Embryonic facial prominence (tissue), 1 donor: ENCODE results near the gene ZFP36L2.

Experiments
- DNase-seq: peaks from one replicate; pipeline ENCODE4 v3.0.0-alpha.2; 2016; ENCODE audit errors: extremely low spot score

The ZFP36L2 gene

DNA sequence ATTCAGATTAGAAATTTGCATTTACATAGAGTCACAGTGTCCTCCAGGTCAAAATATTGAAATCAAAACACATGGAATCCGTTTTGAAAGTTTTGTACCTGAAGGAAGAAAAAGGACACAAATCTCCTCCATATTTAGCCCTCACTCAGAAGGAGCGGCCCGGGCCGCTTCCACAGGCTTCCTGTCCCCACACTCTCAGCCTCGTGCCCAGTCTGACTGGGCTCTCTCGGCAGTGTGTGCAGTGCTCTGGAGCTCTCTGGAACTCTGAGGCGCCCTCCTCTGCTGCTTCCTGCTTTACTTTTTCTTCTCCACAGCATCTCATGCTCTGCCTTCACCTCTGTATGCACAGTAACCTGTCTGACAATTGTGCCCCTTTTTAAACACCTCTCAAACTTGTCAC, 22.2 kb upstream of the ZFP36L2 start:
- DNase-seq = no peak

DNA sequence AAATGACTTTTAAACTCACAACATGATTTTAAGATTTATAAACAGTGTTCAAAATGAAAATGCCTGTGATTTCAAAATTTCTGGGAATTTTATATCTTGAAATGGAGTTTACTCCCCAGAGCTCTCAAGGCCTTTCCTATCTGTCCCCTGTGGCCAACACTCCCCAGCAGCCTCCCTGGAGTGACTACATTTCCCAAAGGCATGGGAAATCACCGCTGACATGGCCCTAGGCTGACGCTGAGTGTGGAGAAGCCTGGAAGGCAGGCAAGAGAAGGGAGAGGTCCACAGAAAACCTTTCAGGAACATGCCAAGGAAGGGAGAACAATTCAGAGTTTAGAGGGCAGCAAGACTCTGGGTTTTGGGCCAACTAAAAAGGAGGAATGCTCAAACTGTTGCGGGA, 20.2 kb upstream of the ZFP36L2 start:
- no peak for DNase-seq

DNA sequence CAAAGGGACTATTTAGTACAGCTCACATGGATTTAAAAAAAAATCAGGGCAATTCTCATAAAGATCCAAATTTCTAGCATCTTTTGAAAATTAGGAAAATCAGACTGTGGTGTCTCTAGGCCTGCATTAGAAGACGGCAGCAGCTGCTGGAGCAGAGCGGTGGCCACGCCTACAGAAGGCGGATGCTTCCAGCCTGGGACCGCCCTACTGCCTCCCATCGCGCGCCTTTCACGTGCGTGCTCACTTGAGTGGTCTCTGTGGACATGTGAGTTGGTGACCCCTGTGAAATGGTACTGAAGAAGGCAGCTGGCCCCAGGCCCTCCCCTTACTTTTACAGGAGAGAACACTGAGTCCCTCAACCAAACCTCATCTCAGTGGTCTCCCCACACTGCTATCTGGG, 15.2 kb upstream of the ZFP36L2 start:
- DNase-seq = no peak

DNA sequence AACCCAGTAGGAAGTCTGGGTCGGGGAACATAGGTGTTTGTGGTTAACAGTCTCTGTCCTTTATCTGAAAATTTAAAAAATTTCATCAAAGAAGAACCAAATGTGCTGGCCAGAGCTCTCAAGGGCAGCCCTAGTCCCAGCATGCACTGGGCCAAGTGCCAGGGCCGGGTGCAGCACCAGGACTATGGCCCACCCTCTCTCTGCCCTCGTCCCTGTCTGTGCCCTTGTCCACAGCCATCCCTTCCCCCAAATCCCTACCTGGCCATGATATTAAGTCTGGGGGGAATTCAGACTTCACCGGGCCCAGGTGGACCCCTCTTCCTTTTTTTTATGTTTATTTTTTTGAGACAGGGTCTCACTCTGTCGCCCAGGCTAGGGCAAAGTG, 14.4 kb upstream of the ZFP36L2 start:
- no peak for DNase-seq

GRCh38 chr2:43239981-43240765, 13.8 kb upstream of the ZFP36L2 start:
- DNase-seq = no peak

GRCh38 chr2:43238813-43239212, 12.4 kb upstream of the ZFP36L2 start:
- no peak for DNase-seq

DNA sequence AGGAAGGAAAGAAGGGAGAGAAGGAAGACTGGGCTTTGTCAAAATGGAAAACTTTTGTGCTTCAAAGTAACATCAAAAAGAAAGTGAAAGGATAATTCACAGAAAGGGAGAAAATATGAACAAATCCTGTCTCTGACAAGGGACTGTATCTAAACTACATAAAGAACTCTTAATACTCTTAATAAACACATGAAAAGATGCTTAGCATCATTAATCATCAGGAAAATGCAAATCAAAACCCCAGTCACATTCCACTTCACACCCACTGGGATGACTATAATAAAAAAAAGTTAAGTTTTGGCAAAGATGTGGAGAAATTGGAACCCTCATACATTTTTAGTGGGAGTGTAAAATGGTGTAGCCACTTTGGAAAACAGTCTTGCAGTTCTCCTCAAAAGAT, 11.8 kb upstream of the ZFP36L2 start:
- no peak for DNase-seq

GRCh38 chr2:43233218-43234212, 7.1 kb upstream of the ZFP36L2 start:
- DNase-seq = no peak

DNA sequence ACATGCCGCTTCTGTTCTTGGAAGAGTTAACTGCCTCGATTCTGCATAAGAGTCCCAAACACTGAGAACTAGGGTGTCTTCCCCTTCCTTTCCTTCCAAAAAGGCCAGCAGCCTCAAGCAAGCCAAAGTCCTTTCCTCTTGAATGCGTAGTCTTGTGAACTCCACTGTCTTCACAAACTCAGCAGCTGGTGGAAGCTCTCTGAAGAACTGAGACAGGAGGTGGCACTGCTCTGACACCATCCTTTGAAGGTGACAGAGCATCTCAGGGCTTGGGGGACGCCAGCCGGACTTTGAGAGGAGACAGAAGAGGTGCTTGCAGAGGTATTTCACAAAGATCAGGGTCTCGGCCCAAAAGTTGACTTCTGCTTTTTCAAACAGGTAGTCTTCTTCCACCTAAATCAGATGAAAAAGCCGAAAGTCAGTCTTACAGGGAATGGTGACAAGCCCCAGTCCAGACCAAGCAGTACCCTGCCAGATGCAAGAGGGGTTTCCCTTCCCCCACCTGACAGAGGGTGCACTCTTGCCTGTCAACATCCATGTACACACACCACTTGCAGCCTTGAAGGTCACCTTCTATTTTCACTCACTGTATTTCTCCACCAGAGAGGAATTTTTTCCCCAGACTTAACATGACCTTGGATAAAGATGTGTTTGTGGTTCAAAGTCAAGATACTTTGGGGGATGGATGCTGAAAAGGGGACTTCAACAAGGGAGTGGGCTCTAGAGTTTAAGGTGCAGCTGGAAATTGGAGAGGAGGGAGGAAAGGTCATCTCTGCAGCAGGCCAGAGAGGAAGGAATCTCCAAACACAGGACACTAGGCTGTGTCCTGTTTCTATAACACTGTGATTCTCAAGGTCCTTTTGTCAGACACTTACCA, 4.8 kb upstream of the ZFP36L2 start:
- DNase-seq = no peak

DNA sequence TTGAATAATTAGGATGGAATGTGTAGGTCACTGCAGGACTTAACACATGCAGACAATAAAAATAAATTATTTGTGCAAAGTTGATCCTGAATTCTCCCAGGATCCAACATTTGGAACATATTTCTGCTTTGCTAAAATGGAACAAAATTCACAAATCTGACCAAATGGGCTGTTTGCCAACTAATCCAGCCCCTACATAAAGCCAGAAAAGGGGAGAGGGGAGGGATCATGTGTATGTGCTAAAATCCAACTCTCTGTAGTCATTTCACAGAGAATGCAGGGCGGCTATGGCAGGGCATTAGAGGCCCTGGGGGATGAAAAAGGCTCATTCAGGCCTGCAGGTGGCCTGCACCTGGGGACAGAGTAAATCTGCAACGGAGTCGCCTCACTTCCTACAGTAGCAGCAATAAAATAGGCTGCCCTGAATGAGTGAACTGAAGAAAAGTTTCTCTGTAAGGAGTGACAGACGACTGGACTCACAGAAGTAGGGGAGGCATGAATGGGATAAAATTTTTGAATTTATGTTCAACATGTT, 4.0 kb upstream of the ZFP36L2 start:
- no peak for DNase-seq

- no peak for DNase-seq
These were observed 2.6 kb upstream of the ZFP36L2 start for GRCh38 chr2:43228756-43229659.

- DNase-seq = no peak
These were observed 1.9 kb upstream of the ZFP36L2 start for GRCh38 chr2:43228321-43228751.

DNA sequence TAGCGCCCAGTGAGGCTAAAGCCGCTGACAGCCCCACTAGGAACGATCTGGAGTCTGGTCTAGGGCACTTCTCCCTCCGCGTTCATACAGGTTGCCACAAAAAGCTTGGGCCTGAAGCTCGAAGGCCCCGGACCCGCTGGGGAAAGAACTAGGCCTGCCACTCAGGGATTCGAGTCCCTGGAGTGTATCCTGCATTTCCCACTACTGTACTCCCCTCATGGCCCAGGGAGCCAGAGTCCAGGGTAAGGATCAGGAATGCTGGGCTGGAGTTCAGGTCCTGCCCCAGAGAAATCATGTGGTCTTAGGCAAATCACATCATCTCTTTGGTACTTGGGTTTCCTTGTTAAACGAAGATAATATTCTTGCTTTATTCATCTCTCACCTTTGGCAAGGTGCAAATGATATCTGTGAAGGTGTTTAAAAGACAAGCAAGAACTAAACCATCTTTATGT, 1.4 kb upstream of the ZFP36L2 start:
- DNase-seq = no peak

GRCh38 chr2:43226955-43227829, 786 bp upstream of the ZFP36L2 start:
- peak; percentile 40 for DNase-seq

DNA sequence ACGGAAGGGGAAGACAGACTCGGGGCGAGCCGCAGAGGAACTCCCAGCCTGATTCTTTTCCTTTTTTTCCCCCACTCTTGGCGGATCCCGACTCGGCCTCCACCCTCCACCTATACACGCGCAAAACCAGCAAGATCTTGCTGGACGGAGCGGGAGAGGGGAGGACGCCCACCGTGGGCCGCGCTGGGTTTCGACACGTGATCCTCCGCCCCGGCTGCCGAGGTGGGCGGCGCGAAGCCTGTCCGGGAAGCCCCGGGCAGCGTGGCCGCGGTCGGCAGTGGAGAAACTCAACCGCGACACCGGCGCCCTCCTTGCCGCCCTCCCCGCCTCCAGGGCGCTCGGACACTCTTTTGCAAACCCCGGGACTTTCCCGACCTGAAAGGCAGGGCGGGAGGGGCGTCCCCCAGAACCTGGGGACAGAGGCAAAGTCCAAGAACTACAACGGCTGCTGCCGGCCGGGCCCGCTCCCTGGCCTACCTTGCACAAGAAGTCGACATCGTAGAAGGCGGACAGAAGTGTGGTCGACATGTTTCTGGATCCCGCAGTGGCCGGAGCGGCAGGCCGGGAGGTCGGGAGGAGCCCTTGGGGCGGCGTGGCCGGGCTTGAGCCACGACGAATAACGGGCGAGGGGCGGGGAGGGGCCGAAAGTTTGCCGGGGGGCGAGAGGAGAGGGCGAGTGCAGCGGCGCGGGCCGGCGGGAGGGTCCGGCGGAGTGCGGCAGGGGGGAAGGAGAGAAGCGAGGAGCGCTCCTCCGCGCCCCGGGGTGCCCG, 433 bp downstream of the ZFP36L2 start:
- peak; percentile 24 for DNase-seq

- DNase-seq = peak; percentile 24
These were observed 1.2 kb downstream of the ZFP36L2 start for GRCh38 chr2:43225093-43225787.

GRCh38 chr2:43224571-43225092, 1.8 kb downstream of the ZFP36L2 start:
- DNase-seq = no peak

- DNase-seq = peak; percentile 54
These were observed 2.3 kb downstream of the ZFP36L2 start for GRCh38 chr2:43224131-43224570.
